Stomach (tissue), 9 donors: ENCODE data around the gene EIF2A. TPM values are rescaled to one million over a fixed set of nuclear protein-coding genes. Genes with fewer than 3 reads are reported as not detected.

Experiments used
- DNase-seq, 2 donors: peaks; one replicate each; pipeline versions ENCODE4 v3.0.0 to v3.0.0-alpha.2; 2013 to 2019
- H3K27ac ChIP-seq, 5 donors: fragments of 200-600 bp in 4 of 5; sonication (generic) in 4 of 5; one replicate each; pipeline ENCODE4 v1.5.1; 2013 to 2019; ENCODE audit warnings: mild to moderate bottlenecking in 1 of 5, moderate library complexity in 1 of 5
- H3K27me3 ChIP-seq, 3 donors: fragments of 200-600 bp; sonication (generic); one replicate each; pipeline ENCODE4 v1.5.1; 2017 to 2019; ENCODE audit warnings: mixed run types in 1 of 3
- H3K36me3 ChIP-seq, 4 donors: fragments of 200-600 bp; sonication (generic); 1 replicate in 3 of 4; 2 replicates in 1 of 4; pipeline ENCODE4 v1.5.1; 2016 to 2019
- H3K4me1 ChIP-seq, 4 donors: fragments of 200-600 bp; sonication (generic); one replicate each; pipeline ENCODE4 v1.5.1; 2016 to 2019
- H3K4me3 ChIP-seq, 4 donors: fragments of 200-600 bp; sonication (generic) in 3 of 4; one replicate each; pipeline ENCODE4 v1.5.1; 2016 to 2019; ENCODE audit warnings: mild to moderate bottlenecking in 1 of 4
- H3K9me3 ChIP-seq, 4 donors: fragments of 200-600 bp; sonication (generic); one replicate each; pipeline ENCODE4 v1.5.1; 2016 to 2019
- EP300 ChIP-seq: sonication (generic); formaldehyde crosslinking; IDR thresholded peaks from one replicate; pipeline ENCODE4 v1.6.1; 2017; ENCODE audit warnings: antibody characterized with exemption
- POLR2A ChIP-seq, 4 donors: fragments of 450-650 bp; IDR thresholded peaks; one replicate each; pipeline ENCODE4 v1.6.1; 2016; ENCODE audit warnings: antibody characterized with exemption in 4 of 4, control low read depth in 2 of 4, mild to moderate bottlenecking in 1 of 4, moderate library complexity in 1 of 4
- POLR2AphosphoS5 ChIP-seq, 3 donors: sonication (generic); formaldehyde crosslinking; IDR thresholded peaks; one replicate each; pipeline ENCODE4 v1.6.1; 2016; ENCODE audit warnings: antibody characterized with exemption in 3 of 3
- WGBS, 5 donors: extraction: QIAGEN DNeasy Blood & Tissue Kit in 3 of 5; methylation state at CpG; one replicate each; pipeline versions ENCODE4 v1.1.5 to v1.1.7; 2013 to 2018; 5-methylcytosine and 5-hydroxymethylcytosine counted together
- intact Hi-C: fragments of 100-400 bp; cut with DNase I; formaldehyde crosslinking; loops from one replicate; pipeline ENCODE4 v1.15.1; 2023; ENCODE audit warnings: low total_unique reads
- polyA plus RNA-seq, 3 donors: library from polyadenylated mRNA; stranded (reverse); fragments of 200-250 nt; gene quantifications; one replicate each; pipeline ENCODE4 v1.2.3, GENCODE V29; 2013
- total RNA-seq, 5 donors: library from RNA; depleted of rRNA; stranded (reverse); fragments of >200 nt; gene quantifications; one replicate each; pipeline versions ENCODE4 v1.1.0 to v1.2.3, GENCODE V29; 2014 to 2016
- TF ChIP-seq, protein P1 (sequence below), 7 experiments: fragments of 450-650 bp in 4 of 7; fragments of 200-600 bp in 3 of 7; sonication (generic) in 3 of 7; IDR thresholded peaks; one replicate each; pipeline ENCODE4 v1.5.1; 2016 to 2019; ENCODE audit warnings: antibody characterized with exemption in 7 of 7, control low read depth in 2 of 7, mild to moderate bottlenecking in 1 of 7
- donor health status: healthy with polysubstance abuse.
- donor health status: Bipolar disorder and iron deficiency.
- donor health status: healthy.

The EIF2A gene
- total and polyA plus RNA-seq, 8 donors: 21.4 to 690 (median 124) TPM

DNA sequence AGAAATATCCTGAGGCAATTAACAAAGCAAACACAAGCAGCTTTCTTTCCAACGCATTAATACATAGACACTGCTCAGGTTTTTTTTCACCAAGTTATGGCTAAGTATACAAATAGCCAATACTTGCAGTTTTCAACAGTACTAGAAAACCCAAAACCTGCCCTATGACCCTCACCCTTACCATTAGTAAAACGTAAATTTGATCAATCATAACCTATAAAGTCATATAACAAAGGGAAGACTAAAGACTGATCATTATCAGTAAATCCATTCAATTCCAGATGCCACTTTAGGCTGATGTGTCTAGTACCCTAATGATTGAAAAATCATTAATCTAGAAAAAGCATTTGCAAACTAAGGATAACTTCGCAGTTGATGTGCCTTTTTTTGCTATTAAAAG is 3.5 kb upstream of the EIF2A start:
- peaks cover 31 to 84% (median 57%) of the 10 kb centered on the region in 4 donors for H3K4me1 ChIP-seq
- H3K27ac ChIP-seq: peak overlapping the region in 3 of 5 donors; percentile 3 to 100 (median 99)
- intact Hi-C loops: no loop called here
- no peaks in the 10 kb centered on the region for H3K9me3 ChIP-seq
- TF ChIP-seq, protein P1, sequence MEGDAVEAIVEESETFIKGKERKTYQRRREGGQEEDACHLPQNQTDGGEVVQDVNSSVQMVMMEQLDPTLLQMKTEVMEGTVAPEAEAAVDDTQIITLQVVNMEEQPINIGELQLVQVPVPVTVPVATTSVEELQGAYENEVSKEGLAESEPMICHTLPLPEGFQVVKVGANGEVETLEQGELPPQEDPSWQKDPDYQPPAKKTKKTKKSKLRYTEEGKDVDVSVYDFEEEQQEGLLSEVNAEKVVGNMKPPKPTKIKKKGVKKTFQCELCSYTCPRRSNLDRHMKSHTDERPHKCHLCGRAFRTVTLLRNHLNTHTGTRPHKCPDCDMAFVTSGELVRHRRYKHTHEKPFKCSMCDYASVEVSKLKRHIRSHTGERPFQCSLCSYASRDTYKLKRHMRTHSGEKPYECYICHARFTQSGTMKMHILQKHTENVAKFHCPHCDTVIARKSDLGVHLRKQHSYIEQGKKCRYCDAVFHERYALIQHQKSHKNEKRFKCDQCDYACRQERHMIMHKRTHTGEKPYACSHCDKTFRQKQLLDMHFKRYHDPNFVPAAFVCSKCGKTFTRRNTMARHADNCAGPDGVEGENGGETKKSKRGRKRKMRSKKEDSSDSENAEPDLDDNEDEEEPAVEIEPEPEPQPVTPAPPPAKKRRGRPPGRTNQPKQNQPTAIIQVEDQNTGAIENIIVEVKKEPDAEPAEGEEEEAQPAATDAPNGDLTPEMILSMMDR (IDR thresholded peaks at IDR 0.05): no peak
- no peak for TF ChIP-seq EP300
- no peak for TF ChIP-seq POLR2AphosphoS5 (IDR thresholded peaks at IDR 0.05)
- no peak for TF ChIP-seq POLR2A (IDR thresholded peaks at IDR 0.05)
- H3K36me3 ChIP-seq: peaks cover 7 to 31% (median 27%) of the 10 kb centered on the region in 4 donors
- WGBS, 5 donors: 48 to 72% (median 55%) methylated on average over 3 of the region's 3 CpGs
- H3K27me3 ChIP-seq: no peaks in the 10 kb centered on the region
- H3K4me3 ChIP-seq: no peak overlapping the region
- no peak for DNase-seq

GRCh38 chr3:150543531-150543930 is 3.1 kb upstream of the EIF2A start:
- Histone ChIP-seq H3K27me3 (no peaks in the 10 kb centered on the region), H3K4me1 (peaks cover 27 to 84% (median 58%) of the 10 kb centered on the region in 4 donors), H3K4me3 (no peak overlapping the region), H3K9me3 (no peaks in the 10 kb centered on the region), H3K36me3 (peaks cover 7 to 31% (median 27%) of the 10 kb centered on the region in 4 donors), H3K27ac (peak overlapping the region in 4 of 5 donors; percentile 3 to 100 (median 56))
- intact Hi-C loops: no loop called here
- WGBS, 5 donors: 22 to 48% (median 29%) methylated on average over 2 of the region's 2 CpGs
- TF ChIP-seq EP300 (no peak), POLR2AphosphoS5 (IDR thresholded peaks at IDR 0.05) (no peak), POLR2A (IDR thresholded peaks at IDR 0.05) (no peak)
- TF ChIP-seq, protein P1 (IDR thresholded peaks at IDR 0.05): no peak
- no peak for DNase-seq

DNA sequence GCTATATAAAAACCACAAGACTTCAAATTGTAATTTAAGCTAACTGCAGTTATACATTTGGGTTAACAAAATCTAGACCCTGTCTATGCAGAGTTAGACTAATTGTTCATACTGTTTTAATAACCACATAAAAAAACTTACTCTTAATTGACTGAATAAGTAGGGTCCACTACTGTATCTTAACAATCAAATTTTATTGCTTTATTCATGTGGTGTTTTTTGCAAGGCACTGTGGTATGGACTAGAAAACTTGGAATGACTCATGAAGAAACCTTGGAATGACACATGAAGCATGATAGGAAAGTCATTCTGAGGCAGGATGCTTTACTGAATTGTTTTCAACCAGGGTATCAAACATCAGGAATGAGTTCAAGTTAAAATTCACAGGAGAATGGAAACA is 2.5 kb upstream of the EIF2A start:
- Histone ChIP-seq H3K36me3 (peaks cover 7 to 31% (median 27%) of the 10 kb centered on the region in 4 donors), H3K4me3 (peak overlapping the region in 2 of 4 donors; percentile 76 to 80), H3K9me3 (no peaks in the 10 kb centered on the region), H3K27me3 (no peaks in the 10 kb centered on the region), H3K27ac (peak overlapping the region in 4 of 5 donors; percentile 14 to 100 (median 100)), H3K4me1 (peaks cover 26 to 81% (median 58%) of the 10 kb centered on the region in 4 donors)
- no peak for DNase-seq
- intact Hi-C loops: no loop called here
- TF ChIP-seq EP300 (no peak), POLR2A (IDR thresholded peaks at IDR 0.05) (no peak), POLR2AphosphoS5 (IDR thresholded peaks at IDR 0.05) (no peak)
- TF ChIP-seq, protein P1 (IDR thresholded peaks at IDR 0.05): no peak

GRCh38 chr3:150544726-150545125 is 1.9 kb upstream of the EIF2A start:
- peak in 1 of 2 donors; percentile 25 for DNase-seq
- Histone ChIP-seq H3K27ac (peak overlapping the region in 4 of 5 donors; percentile 99 to 100 (median 100)), H3K36me3 (peaks cover 7 to 35% (median 31%) of the 10 kb centered on the region in 4 donors), H3K4me1 (peaks cover 26 to 78% (median 55%) of the 10 kb centered on the region in 4 donors), H3K9me3 (no peaks in the 10 kb centered on the region), H3K27me3 (no peaks in the 10 kb centered on the region), H3K4me3 (peak overlapping the region; percentile 76 to 97 (median 84))
- 0 to 2% (median 0%) methylated on average over 1 of the region's 1 CpG for WGBS, 5 donors
- TF ChIP-seq POLR2A (IDR thresholded peaks at IDR 0.05): no peak
- TF ChIP-seq POLR2AphosphoS5 (IDR thresholded peaks at IDR 0.05): no peak
- TF ChIP-seq, protein P1 (IDR thresholded peaks at IDR 0.05): no peak
- TF ChIP-seq EP300: no peak
- intact Hi-C loops: no loop called here
